Adrenal gland (tissue), 12 donors: Measurements from ENCODE around the gene RNF44. TPM values are rescaled to one million over a fixed set of nuclear protein-coding genes. Genes with fewer than 3 reads are reported as not detected.

Source experiments
- DNase-seq, 7 donors: peaks; one replicate each; pipeline ENCODE4 v3.0.0-alpha.2; 2019 to 2020
- H3K27ac ChIP-seq, 5 donors: fragments of 200-600 bp; sonication (generic) in 4 of 5; 1 replicate in 3 of 5; 2 replicates in 2 of 5; pipeline versions ENCODE4 v1.5.1 to v1.8.0; 2016 to 2020; ENCODE audit warnings: mild to moderate bottlenecking in 1 of 5
- H3K27me3 ChIP-seq: fragments of 200-600 bp; 2 replicates; pipeline ENCODE4 v1.8.0; 2021
- H3K36me3 ChIP-seq, 2 donors: fragments of 200-600 bp; replicated peaks in 1 of 2; 1 replicate in 1 of 2; 2 replicates in 1 of 2; pipeline versions ENCODE4 v1.5.1 to v1.8.0; 2018 to 2022
- H3K4me1 ChIP-seq, 2 donors: fragments of 200-600 bp; replicated peaks in 1 of 2; 1 replicate in 1 of 2; 2 replicates in 1 of 2; pipeline versions ENCODE4 v1.5.1 to v1.8.0; 2018 to 2021
- H3K4me3 ChIP-seq, 4 donors: fragments of 200-600 bp; sonication (generic) in 3 of 4; one replicate each; pipeline ENCODE4 v1.5.1; 2016 to 2018
- H3K9me3 ChIP-seq, 3 donors: fragments of 200-600 bp; sonication (generic) in 1 of 3; replicated peaks in 1 of 3; 1 replicate in 2 of 3; 2 replicates in 1 of 3; pipeline versions ENCODE4 v1.5.1 to v1.8.0; 2016 to 2021
- CTCF ChIP-seq, 6 experiments: fragments of 450-650 bp in 4 of 6; fragments of 200-600 bp in 2 of 6; sonication (generic) in 1 of 6; IDR thresholded peaks; 1 replicate in 5 of 6; 2 replicates in 1 of 6; pipeline versions ENCODE4 v1.5.1 to v1.8.0; 2016 to 2021; ENCODE audit warnings: antibody characterized with exemption in 6 of 6, mild to moderate bottlenecking in 2 of 6, moderate library complexity in 1 of 6
- POLR2A ChIP-seq, 2 donors: fragments of 450-650 bp; IDR thresholded peaks; one replicate each; pipeline ENCODE4 v1.6.1; 2017; ENCODE audit warnings: antibody characterized with exemption in 2 of 2, mild to moderate bottlenecking in 2 of 2, moderate library complexity in 1 of 2
- WGBS, 4 donors: extraction: QIAGEN DNeasy Blood & Tissue Kit in 2 of 4; methylation state at CpG; one replicate each; pipeline versions ENCODE4 v1.1.5 to v1.1.7; 2013 to 2017; 5-methylcytosine and 5-hydroxymethylcytosine counted together
- intact Hi-C, 2 donors: fragments of 100-400 bp; cut with DNase I; formaldehyde crosslinking; loops; one replicate each; pipeline versions ENCODE4 v1.14.1 to v1.15.0; 2022 to 2023
- polyA plus RNA-seq, 3 donors: library from polyadenylated mRNA; stranded (reverse); fragments of 200-250 nt in 2 of 3; fragments of 350-450 nt in 1 of 3; fragmentation: Illumina TruSeq in 1 of 3; extraction: RNeasy Lipid Tissue Mini Kit (QIAGEN cat#74804) in 1 of 3; gene quantifications; one replicate each; pipeline ENCODE4 v1.2.3, GENCODE V29; 2013 to 2014
- total RNA-seq, 9 donors: library from RNA; depleted of rRNA in 4 of 9; stranded (reverse); fragments of >200 nt in 4 of 9; fragments of 120-200 nt in 1 of 9; fragmentation: NEBNext Ultra II Directional in 1 of 9; extraction: Animal tissue kit (Norgen Biotek cat#: 25700) in 1 of 9; gene quantifications; one replicate each; pipeline versions ENCODE4 v1.1.0 to v1.2.4, GENCODE V29; 2013 to 2023
- donor health status: healthy with polysubstance abuse.
- donor health status: Bipolar disorder and iron deficiency.
- donor health status: DM: yes; HTN: yes; CAD: no.
- donor health status: DM: no; HTN: no; CAD: no.
- donor health status: DM: no; HTN: no; CAD: no.
- donor health status: DM: yes; HTN: yes; CAD: no.

Gene RNF44
- total and polyA plus RNA-seq, 12 donors: 5.3 to 65.7 (median 22.8) TPM

- intact Hi-C loops: no loop called here
- 93 to 96% (median 95%) methylated on average over 8 to 9 of the region's 9 CpGs for WGBS, 4 donors
Measured at GRCh38 chr5:176526462-176526861, 10.7 kb downstream of the RNF44 start.

GRCh38 chr5:176525677-176526076 lies 11.5 kb downstream of the RNF44 start:
- WGBS, 4 donors: 94 to 98% (median 96%) methylated on average over 9 of the region's 9 CpGs
- H3K4me1 ChIP-seq: no peaks in the 10 kb centered on the region
- no peaks in the 10 kb centered on the region for H3K27me3 ChIP-seq
- intact Hi-C loops: no loop called here
- no peak for DNase-seq
- no peak overlapping the region for H3K4me3 ChIP-seq
- no peaks in the 10 kb centered on the region for H3K9me3 ChIP-seq
- H3K27ac ChIP-seq: no peak overlapping the region
- H3K36me3 ChIP-seq: peaks cover 0 to 34% of the 10 kb centered on the region in 2 donors
- no peak for TF ChIP-seq CTCF (IDR thresholded peaks at IDR 0.05)

More at GRCh38 chr5:176526462-176526861, 10.7 kb downstream of the RNF44 start:
- TF ChIP-seq POLR2A (IDR thresholded peaks at IDR 0.05) (no peak), CTCF (IDR thresholded peaks at IDR 0.05) (no peak)
- no peaks in the 10 kb centered on the region for H3K9me3 ChIP-seq
- H3K4me1 ChIP-seq: peaks cover 0 to 4% of the 10 kb centered on the region in 2 donors
- DNase-seq: no peak
- no peak overlapping the region for H3K27ac ChIP-seq
- H3K4me3 ChIP-seq: no peak overlapping the region
- no peaks in the 10 kb centered on the region for H3K27me3 ChIP-seq
- H3K36me3 ChIP-seq: peaks cover 0 to 42% of the 10 kb centered on the region in 2 donors

DNA sequence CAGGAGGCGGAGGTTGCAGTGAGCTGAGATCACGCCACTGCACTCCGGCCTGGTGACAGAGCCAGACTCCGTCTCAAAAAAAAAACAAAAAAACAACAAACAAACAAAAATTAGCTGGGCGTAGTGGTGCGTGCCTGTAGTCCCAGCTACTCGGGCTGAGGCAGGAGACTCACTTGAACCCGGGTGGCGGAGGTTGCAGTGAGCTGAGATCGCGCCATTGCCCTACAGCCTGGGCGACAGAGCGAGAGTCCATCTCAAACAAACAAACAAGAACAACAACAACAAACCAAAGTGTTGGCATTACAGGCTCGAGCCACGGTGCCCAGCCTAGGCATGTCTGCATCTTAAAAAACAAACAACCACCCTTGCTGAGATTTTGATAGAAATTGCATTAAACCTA lies 12.2 kb downstream of the RNF44 start:
- WGBS, 4 donors: 90 to 92% (median 91%) methylated on average over 15 of the region's 15 CpGs
- intact Hi-C loops: no loop called here
- no peak overlapping the region for H3K27ac ChIP-seq
- peaks cover 0 to 30% of the 10 kb centered on the region in 2 donors for H3K36me3 ChIP-seq
- no peaks in the 10 kb centered on the region for H3K9me3 ChIP-seq
- H3K27me3 ChIP-seq: no peaks in the 10 kb centered on the region
- DNase-seq: no peak
- no peaks in the 10 kb centered on the region for H3K4me1 ChIP-seq
- TF ChIP-seq CTCF (IDR thresholded peaks at IDR 0.05) (no peak), POLR2A (IDR thresholded peaks at IDR 0.05) (no peak)
- no peak overlapping the region for H3K4me3 ChIP-seq

DNA sequence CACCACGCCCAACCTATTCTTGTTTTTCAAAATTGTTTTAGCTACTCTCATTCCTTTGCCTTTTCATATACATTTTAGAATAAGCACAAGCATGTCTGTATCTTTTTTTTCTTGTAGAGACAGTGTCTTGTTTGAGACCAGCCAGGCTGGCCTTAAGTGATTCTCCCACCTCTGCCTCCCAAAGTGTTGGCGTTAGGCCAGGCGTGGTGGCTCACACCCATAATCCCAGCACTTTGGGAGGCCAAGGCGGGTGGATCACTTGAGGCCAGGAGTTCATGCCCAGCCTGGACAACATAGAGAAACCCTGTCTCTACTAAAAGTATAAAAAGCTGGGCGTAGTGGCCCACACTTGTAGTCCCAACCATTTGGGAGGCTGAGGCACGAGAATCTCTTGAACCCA lies 13.1 kb downstream of the RNF44 start:
- H3K9me3 ChIP-seq: no peaks in the 10 kb centered on the region
- no peak for DNase-seq
- TF ChIP-seq POLR2A (IDR thresholded peaks at IDR 0.05): no peak
- TF ChIP-seq CTCF (IDR thresholded peaks at IDR 0.05): no peak
- H3K27ac ChIP-seq: no peak overlapping the region
- intact Hi-C loops: no loop called here
- peaks cover 0 to 23% of the 10 kb centered on the region in 2 donors for H3K36me3 ChIP-seq
- H3K4me1 ChIP-seq: no peaks in the 10 kb centered on the region
- WGBS, 4 donors: 83 to 95% (median 90%) methylated on average over 5 to 6 of the region's 6 CpGs
- no peaks in the 10 kb centered on the region for H3K27me3 ChIP-seq
- no peak overlapping the region for H3K4me3 ChIP-seq
